Neutrophil (primary cell): ENCODE data around the gene UBE4B.
A peak's percentile ranks its signal among the peaks of the same experiment; 100 is the strongest.
"Not testable (repeated sequence)": the region's sequence is repeated elsewhere in the genome, so short reads cannot be mapped to it uniquely, and the experiment has no call there.

Experiments
- H3K27ac ChIP-seq: fragments of 200-600 bp; sonication (generic); 2 replicates; pipeline ENCODE4 v1.5.1; 2016; ENCODE audit warnings: mild to moderate bottlenecking, moderate library complexity
- H3K27me3 ChIP-seq: fragments of 200-600 bp; sonication (generic); 2 replicates; pipeline ENCODE4 v1.6.0; 2016; ENCODE audit warnings: mild to moderate bottlenecking
- H3K36me3 ChIP-seq: fragments of 200-600 bp; sonication (generic); 2 replicates; pipeline ENCODE4 v1.5.1; 2017
- H3K4me1 ChIP-seq, 2 experiments: fragments of 200-600 bp in 1 of 2; sonication (generic) in 1 of 2; 1 replicate in 1 of 2; 2 replicates in 1 of 2; pipeline versions ENCODE4 v1.5.1 to v1.6.1; 2013 to 2016; ENCODE audit warnings: low read depth in 1 of 2, low read length in 1 of 2, mild to moderate bottlenecking in 1 of 2, moderate library complexity in 1 of 2; ENCODE audit not compliant: control insufficient read depth in 1 of 2, insufficient read depth in 1 of 2
- H3K4me3 ChIP-seq, 2 experiments: fragments of 200-600 bp in 1 of 2; sonication (generic) in 1 of 2; 1 replicate in 1 of 2; 2 replicates in 1 of 2; pipeline ENCODE4 v1.5.1; 2013 to 2016; ENCODE audit warnings: low read depth in 1 of 2, low read length in 1 of 2, mild to moderate bottlenecking in 1 of 2, moderate library complexity in 1 of 2
- H3K9me3 ChIP-seq: fragments of 200-600 bp; sonication (generic); 2 replicates; pipeline ENCODE4 v1.5.1; 2016
- CTCF ChIP-seq: fragments of 200-600 bp; sonication (generic); IDR thresholded peaks from 2 replicates; pipeline ENCODE4 v1.5.1; 2016; ENCODE audit warnings: antibody characterized with exemption

UBE4B gene

GRCh38 chr1:9992910-9993309 lies 39.8 kb upstream of the UBE4B start:
- TF ChIP-seq CTCF, result no peak
- Histone ChIP-seq H3K27me3 (peaks cover 25% of the 10 kb centered on the region), H3K9me3 (no peaks in the 10 kb centered on the region), H3K4me1 (peaks cover 55 to 63% of the 10 kb centered on the region in 2 experiments), H3K27ac (peak overlapping the region; percentile 94), H3K36me3 (no peaks in the 10 kb centered on the region), H3K4me3 (no peak overlapping the region)

DNA sequence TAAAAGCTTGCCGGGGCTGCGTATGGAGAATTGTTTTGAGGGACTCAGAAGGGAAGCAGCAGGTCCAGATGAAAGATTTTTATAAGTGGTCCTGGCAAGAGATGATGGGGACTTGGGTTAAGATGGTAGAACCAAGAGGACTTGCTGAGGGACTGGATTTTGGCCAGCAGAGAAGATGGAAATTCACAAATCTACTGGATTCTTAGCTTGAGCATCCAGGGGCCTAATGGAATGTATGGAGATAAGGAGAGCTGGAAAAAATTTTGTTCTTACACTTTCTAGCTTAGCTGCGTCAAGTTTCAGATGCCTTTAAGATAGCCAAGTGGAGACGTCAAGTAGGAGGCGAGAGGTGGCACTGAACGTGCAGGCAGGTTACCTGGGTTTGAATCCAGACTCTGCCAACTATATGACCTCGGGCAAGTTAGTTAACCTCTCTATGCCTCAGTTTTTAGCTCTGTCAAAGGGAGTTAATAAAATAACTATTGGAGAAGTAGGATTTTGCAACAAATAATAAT lies 39.1 kb upstream of the UBE4B start:
- Histone ChIP-seq H3K4me3 (no peak overlapping the region), H3K36me3 (no peaks in the 10 kb centered on the region), H3K4me1 (peaks cover 63 to 70% of the 10 kb centered on the region in 2 experiments), H3K27me3 (peaks cover 31% of the 10 kb centered on the region), H3K9me3 (no peaks in the 10 kb centered on the region), H3K27ac (peak overlapping the region; percentile 94)
- no peak for TF ChIP-seq CTCF

DNA sequence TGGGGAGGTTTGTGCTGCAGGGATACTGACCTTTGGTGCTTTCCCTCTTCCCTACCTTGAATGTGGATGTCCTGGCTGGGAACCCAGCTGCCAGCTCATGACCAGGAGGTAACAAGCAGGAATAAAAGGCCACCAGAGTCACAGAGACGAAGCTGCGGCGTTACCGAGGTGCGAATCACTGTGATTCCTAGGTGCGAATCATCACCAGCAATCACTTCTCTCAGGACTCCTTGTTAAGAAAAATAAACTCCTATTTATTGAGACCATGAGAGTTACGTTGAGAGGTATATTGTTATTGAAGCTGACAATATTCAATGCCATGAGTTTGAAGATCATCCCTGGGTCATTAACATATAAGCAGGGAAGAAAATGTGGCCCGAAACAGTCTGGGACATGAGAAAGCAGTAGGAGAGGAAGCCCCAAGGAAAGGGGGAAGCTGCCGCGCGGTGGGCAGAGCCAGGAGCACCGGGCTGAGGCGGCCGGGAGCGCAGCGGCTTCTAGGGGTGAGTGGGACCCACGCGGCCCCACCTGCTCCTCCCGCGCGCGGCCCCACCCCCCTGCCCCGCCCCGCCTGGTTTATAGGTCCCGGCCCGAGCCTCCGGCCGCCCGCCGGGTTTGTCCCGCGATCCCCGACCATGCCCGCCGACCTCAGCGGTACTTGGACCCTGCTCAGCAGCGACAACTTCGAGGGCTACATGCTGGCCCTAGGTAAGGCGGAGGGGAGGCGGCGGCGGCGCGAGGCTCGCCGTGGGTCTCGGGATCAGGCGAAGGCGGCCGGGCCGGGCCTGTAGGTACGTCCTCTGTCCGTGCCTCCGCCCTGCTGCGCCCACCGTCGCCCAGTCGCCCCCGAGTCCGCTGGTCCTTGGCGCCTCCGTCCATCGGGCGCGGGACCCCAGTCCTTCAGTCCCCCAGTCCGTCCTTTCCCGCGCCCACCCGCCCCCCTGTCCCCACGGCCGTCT lies 35.9 kb upstream of the UBE4B start, which contains the start of gene RBP7:
Gene RBP7 (plus strand): TSS at position 605 of the 959 bp plus-strand sequence. CDS start 31 bp downstream, at position 636.
- Histone ChIP-seq H3K36me3 (no peaks in the 10 kb centered on the region), H3K27ac (peak within 1 kb of the TSS; percentile 83), H3K9me3 (no peaks in the 10 kb centered on the region), H3K27me3 (peaks cover 60% of the 10 kb centered on the region), H3K4me3 (peak within 1 kb of the TSS; percentile 76 to 77), H3K4me1 (peaks cover 38 to 47% of the 10 kb centered on the region in 2 experiments)
- TF ChIP-seq CTCF, result peak; percentile 2

GRCh38 chr1:10001016-10001665 lies 31.6 kb upstream of the UBE4B start:
- no peak overlapping the region for H3K4me3 ChIP-seq
- TF ChIP-seq CTCF, result no peak
- H3K4me1 ChIP-seq, result peaks cover 19 to 29% of the 10 kb centered on the region in 2 experiments
- no peaks in the 10 kb centered on the region for H3K9me3 ChIP-seq
- no peak overlapping the region for H3K27ac ChIP-seq
- peaks cover 23% of the 10 kb centered on the region for H3K36me3 ChIP-seq
- peaks cover 65% of the 10 kb centered on the region for H3K27me3 ChIP-seq

GRCh38 chr1:10005248-10005647 lies 27.5 kb upstream of the UBE4B start:
- H3K9me3 ChIP-seq, H3K4me3 ChIP-seq, H3K27ac ChIP-seq, H3K4me1 ChIP-seq: not testable (repeated sequence)
- Histone ChIP-seq H3K36me3 (peaks cover 54% of the 10 kb centered on the region), H3K27me3 (peaks cover 38% of the 10 kb centered on the region)
